Measurements from ENCODE around the gene HEMK1.

The HEMK1 gene

DNA sequence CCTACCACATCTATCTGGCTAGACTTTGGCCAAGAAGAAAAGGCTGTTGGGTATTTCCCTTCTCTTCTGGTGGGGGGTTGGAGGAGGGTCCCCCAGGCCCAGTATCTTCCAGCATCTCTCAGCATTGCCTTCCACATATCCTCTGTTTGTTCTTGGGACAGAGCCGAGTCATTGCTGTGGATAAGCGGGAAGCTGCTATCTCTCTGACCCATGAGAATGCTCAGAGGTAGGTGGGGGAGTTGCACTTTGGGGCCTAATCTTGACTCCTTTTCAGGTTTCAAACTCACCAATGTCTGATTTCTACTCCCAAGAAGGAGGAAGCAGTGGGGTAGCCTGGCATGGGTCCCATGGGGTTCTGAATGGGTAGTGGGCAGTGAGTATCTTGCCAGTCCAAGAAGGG is 8.0 kb downstream of the HEMK1 start:
- no peak for DNase-seq

DNA sequence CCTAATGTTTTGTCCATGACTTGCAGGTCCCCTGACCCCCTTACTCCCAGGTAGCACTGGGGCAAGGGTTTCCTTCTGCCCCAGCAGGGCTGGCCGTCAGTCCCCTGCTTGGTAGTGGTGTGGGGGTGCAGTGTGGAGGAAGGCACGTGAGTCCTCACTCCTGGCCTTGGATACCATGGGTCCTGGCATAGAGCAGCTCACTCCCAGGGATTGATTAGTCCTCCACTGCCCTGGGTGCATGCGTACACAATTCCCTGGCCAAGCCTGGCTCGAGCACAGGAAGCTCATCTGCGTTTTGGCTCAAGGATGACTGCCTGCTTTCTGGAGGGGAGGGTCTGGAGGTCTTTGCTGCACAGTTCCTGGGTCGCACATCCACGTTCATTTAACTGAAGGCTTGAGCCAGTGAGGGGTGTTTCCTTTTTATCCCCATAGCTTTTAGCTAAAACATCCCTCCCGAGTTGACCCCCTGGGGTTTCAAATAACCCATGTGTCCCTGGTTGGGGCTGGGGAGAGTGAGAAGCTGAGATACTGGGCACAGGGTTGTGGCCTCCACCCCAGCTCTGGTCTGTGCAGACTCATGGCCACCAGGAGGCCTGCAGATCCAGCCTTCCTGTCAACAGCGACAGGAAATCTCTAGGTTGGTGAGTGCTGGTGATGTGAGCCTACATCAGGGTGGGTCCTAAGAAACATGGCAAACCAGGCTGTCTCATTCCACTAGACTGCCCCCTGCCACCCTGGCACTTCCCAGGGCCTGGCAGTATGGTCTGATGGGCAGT is 11.5 kb downstream of the HEMK1 start:
- DNase-seq: peak; percentile 24

DNA sequence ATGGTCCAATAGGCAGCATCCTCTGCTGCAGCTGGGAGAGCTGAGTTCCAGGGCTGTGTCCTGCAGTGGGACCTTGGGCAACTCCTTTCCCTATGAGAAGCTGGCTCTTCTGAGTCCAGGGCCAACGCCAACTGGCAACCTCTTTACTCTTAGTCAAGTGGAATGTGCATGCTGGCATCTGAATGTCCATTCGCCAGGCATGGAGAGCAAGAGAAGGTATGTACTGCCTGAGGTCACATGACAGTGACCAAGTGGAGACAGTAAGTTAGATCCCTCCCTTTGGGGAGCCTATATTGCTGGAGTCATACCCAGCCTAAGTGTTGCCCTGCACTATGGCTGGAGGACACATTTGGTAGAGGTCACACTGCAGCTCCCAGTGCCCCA is 12.1 kb downstream of the HEMK1 start:
- DNase-seq: no peak

DNA sequence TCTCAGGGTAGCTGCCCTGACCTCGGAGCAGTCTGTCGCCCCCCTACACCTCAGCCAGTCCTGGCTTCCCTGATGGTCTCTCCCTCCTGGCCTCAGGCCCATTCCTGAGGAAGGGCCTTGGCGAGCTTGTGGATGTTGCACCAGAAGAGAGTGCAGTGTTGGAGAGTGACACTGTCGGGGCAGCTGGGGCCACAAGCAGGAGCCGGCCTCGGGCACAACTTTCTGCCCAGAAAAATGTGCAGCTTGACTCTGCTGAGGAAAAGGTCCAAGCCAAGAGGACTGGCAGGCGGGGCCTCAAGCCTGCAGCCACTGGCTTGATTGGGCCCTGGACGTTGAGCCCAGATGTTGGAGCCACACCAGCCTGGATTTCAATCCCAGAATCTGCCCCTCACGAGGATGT is 12.8 kb downstream of the HEMK1 start:
- no peak for DNase-seq

DNA sequence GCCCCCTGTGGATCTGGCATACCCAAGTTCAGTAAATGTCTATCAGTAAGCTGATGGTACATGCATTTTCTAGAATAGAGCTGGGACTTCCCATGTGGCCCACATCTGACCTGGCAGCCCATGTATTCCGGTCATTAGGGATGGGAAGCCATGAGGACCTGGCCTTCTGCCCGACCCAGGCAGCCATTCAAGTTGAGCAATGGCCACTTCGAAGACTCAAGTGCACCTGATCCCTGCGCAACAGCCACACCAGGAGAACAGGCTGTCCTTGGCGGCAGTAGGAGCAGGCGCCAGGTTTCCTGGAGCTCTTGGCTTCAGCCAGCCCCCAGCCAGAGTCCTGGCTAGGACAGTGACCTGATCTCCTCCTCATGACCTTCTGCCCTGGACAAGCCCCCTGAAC is 14.6 kb downstream of the HEMK1 start:
- DNase-seq: no peak

DNA sequence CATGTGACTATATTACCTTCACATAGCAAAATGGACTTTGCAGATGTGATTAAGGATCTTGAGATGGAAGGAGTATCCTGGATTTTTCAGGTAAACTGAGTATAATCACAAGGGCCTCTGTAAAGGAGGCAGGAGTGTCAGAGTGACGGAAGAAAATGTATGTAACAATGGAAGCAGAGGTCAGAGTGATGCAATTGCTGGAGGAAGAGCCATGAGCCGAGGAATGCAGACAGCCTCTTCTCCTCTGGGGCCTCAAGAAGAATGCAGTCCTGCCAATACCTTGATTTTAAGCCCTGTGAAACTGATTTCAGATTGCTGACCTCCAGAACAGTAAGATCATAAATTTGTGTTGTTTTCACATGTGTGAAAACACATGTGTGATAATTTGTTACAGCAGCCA is 15.1 kb downstream of the HEMK1 start:
- no peak for DNase-seq

DNA sequence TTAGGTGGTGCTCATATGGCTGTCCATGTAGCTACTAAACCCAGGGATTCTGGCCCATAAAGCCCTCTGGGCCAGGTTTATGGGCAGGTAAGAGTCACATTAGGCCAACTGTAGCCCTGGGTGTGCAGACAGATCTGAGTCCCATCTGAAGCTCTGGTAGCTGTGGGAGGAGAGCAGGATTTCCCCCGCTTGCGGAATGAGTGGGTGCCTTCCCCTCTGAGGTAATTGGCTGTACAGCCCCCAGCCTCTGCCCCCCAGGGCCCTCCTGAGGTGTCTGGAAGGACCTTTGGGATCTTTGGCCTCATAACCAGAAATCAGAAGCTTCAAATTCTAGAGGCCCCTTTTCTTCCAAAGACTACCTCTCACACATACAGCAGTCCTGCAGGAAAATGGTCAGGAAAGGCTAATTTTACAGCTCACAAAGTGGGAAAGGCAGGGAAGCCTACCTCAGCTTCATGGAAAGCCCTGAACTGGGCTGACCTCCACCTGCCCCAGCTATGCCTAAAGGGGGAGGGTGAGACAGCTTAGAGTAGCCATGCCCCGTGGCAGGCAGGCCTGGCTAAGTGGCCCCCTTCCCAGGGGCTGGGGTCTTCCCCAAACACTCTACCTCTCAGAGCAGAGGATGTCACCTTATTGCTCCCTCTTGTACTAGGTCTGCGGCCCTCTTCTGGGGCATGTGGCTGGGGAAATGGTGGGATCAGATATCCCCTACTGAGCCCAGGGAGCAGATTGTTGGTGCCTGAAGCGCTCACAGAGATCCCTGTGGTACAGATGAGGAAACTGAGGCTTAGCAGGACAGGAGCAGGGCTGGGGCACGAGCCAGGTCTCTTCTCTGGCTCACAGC is 16.8 kb downstream of the HEMK1 start:
- DNase-seq: no peak

DNA sequence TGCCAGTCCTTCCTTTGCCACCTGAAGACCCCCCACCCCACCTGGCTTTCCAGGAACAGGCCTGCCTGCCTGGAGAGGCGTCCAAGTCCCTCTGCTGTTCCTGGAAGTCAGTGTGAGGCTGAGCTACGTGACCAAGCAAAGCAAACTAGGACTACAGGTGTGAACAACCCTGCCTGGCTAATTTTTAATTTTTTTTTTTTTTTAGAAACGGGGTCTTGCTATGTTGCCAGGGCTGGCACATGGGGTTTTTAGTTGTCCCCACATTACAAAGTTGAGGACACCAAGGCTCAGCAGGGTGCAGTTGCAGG is 17.4 kb downstream of the HEMK1 start:
- DNase-seq: no peak

DNA sequence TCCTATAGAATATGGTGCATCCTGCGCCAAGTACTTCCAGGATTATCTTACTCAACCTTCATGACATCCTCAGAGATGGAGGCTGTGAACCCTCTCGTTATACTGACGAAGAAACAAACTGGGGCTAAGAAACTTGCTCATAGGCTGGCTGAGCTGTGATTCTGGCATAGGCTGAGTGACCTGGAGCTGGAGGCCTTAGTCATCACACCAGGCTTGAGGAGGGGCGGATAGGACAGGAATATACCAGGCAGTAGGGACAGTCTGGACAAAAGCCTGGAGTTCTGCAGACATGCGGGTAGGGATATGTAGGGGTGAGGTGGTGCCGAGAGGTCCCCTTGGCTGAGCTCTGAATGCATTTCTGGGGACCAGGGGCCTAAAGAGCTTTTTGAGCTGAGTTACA is 18.1 kb downstream of the HEMK1 start:
- DNase-seq: no peak

DNA sequence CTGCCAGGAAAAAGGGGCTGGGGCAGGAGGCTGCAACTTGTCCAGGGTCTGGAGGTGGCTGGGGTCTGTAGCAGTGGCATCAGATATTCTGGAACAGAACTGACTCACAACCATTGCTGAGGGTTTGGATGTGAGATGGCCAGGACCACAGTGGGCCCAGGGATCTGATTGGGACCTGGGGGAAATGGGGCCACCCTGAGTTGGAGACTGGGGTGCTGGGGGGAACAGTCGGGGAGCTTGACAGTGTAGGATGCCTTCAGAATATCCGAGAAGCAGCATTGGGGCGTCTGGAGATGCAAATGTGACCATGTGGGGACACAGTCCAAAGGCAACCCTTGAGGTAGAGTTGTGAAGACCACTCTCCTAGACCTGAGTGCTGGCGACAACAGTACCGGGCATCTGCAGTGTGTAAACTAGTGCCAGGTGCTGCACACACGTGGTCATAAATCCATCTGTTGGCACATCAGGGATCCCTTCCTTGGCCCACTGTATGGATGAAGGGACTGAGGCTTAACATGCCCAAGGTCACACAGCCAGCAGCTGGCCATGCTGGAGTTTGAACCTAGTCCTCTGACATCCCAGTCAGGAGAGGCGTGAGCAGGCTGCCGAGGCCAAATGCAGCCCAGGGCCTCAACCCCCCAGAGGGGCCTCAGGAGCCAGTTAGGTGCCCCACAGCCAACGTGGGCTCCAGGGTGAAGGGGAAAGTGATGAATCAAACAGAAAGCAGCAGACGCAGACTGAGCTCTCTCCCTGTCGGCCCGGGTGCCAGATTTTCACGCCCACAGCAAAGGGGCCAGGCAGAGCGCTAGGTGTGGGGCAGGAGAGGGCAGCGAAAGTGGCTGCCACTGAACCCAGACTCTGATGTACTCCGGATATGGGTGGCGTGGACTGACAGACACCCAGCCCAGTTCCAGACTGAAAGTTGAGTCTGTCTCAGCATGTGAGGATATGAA is 18.8 kb downstream of the HEMK1 start:
- DNase-seq: peak; percentile 81

DNA sequence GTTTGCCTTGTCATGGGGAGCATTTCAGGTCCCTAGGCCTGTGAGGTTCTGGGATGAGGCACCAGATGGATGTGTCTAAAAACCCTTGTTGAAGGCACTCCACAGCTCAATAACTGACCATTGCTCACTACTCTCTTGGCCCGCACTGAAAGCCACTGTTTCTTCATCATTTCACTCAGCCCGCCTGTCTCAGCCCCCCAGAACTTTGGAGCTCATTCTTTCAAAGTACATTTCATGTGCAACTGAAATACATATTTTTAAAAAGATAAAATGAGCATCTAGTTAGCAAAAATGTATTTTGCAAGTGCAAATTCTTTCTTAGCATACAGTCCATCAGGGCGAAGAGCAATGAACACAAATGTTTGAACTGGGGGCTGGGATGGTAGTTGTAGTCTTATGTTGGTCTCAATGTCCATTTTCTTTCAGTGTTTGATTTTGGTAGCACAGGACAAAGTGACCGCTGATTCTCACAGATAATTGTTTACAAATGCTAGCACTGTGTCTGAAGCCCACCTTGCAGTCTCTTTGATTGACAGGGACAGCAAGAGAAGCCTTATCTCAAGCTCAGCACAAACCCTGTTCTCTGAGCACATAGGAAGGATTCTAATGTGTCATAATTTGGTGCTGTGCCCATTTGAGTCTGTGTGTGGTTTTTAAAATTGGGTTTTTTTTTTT is 19.6 kb downstream of the HEMK1 start:
- peak; percentile 40 for DNase-seq

DNA sequence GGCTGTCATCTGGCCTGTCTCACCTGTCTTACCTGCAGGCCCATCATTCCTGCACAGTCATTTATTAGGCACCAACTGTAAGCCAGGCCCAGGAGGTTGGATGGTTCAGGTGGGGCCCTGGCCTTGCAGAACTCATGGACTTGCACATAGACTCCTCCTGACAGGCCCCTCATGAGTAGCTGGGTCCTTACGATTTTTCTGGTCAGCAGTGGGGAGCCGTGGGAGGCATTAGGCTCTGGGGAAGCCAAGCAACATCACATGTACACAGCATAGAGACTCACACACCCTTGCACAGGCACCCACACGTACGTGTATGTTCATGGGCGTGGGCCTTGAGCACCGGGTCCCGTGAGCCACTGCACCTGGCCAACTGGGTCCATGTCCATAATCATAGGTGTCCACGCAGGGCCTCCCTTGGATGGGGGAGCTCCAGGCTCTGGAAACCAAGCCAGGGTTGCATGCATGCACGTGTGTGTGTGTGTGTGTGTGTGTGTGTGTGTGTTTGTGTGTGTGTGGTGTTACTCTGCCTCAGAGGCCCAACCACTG is 21.9 kb downstream of the HEMK1 start:
- peak; percentile 31 for DNase-seq

DNA sequence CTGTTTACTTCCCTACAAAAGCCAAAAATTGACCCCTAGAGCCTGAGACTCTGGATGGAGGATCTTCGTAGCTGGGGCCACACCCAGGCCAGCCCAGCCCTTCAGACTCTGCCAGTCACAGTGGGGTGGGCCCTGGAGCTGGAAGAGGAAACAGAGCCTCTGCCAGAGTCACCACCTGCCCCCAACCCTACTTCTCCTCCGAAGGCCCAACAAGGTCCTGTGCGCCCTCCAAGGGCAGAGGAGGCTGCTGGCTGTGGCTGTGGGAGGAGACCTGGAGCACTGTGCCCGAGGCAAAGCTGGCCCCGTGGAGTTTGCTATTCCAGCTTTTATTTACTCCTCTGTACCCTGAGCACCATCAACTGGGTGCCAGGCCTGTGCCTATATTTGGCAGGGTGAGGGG is 23.2 kb downstream of the HEMK1 start:
- no peak for DNase-seq

DNA sequence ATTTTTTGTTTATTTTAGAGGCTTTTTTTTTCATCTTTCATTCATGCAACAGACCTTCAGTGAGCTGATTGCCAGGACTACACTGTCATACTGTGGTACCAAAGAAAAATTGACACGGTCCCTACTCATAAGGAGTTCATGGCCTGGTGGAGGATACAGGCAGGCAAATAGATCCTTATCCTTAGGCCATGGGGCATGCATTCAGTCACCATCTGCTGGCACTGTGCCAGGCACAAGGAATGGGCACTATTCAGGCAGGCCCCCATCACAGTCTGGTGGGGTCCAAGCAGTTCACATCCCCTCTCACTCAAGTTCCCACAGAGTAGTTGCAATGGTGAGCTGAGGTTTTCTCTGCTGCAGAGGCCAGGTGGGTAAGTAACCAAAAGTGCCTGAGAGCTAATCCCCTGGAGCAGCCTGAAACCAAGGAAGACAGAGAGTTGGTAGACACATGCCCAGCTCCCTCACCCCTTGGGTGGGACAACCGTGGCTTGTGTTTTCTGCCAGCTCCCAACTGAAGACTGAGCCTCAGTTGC is 25.0 kb downstream of the HEMK1 start:
- no peak for DNase-seq

DNA sequence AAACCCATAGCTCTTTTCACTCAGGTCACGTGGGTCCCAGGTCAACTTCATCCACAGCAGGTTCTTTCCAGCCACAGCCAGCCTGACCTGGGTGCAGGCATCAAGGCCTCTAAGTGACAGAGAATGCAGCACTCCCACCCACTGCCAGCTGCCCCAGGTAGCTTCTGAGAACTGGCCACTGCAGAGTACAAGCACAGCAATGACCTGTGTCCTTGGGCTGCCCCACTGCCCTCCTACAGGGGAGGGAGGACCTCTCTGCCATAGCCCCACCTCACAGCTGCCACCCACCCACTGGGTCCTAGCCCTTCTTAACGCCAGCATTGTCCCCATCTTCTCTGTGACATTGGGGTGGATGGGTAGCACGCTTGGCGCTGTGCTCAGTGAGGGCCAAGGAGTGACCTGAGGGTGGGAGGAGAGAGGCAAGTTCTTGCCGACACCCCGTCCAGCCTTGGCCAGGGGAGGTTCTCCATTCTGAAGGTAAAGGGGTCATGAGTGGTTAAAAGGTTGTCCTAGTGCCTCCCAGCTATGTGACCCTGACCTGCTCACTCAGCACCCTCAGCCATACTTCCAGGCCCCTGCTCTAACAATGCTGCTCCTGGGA is 29.9 kb downstream of the HEMK1 start:
- no peak for DNase-seq

DNA sequence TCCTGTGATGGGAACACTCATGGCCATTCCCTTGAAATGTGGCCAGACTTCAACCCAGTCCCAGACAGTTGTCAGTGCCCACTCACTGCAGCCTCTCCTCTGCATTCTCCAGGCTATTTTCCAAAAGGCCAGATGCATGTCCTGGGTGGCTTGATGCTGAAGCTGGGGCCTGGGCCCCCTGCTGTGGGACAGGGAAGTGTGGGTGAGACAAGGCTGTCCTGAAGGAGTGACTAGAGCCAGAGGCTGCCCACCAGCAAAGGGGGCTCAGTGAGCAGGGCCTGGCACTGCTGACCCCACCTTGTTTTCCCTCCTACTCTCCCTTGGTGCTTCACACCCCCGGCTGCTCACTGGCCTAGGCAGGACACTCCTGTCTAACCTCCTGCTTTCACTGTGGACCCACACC is 30.4 kb downstream of the HEMK1 start:
- DNase-seq: no peak

DNA sequence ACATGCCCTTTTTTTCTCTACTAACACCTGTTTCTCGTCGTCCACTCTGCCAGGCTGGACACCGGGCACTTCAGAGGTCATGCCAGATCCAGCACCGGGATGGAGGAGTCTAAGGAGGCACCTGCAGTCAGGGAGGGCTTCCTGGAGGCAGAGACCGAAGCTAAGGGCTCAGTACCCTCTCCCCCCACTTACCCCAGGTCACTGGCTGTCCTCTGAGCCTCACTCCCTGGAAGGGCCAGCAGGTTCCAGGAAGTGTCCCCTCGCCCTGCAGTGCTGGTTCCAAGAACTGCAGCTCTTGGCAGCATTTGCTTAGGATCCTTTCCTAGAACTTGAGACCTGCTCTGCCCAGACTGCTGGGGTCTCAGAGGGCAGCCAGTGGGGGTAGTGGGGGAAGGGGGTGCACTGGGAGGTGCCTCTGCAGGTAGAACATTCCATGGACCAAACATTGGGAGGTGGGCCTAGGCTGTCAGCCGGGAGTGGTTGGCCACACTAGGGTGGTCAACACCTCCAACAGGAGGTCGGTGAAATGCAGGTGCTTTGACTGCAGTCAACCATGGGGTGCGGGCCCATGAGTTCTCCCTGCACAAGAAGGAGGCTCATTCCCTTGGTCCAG is 30.9 kb downstream of the HEMK1 start:
- DNase-seq: no peak

DNA sequence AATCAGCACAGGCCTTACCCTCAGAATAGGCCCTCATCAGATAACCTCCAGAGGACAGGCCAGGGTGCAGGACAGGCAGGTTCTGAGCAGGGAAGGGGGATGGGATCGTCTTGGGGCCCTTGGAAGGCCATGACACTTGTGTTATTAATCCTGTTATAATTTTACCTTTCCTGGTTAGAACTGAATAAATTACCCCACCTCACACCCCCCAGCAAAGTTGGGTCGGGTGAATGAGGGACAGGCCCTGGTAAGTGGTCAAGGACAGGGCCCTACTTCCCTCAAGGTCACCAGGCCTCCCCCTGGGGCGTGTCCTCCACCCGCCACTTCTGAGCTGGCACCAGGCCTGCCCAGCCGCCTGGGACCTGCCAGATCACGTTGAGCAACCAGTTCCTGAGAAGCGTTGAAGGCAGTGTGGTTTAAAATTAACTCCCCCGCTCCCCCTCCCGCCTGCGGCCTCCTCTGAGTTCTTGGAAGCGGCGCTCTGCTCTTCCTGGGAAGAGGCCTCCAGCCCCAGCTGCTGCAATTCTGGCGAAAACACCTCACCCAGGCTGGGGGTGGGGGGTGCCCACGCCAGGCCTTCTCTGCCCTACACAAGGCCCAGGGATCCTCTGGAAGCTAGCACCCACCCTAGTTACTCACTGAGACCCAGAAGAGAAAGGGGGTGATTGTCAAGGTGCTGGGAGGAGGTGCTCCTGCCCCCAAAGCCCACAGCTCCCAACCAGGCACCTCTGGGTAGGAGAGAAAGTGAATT is 31.7 kb downstream of the HEMK1 start:
- peak; percentile 98 for DNase-seq

DNA sequence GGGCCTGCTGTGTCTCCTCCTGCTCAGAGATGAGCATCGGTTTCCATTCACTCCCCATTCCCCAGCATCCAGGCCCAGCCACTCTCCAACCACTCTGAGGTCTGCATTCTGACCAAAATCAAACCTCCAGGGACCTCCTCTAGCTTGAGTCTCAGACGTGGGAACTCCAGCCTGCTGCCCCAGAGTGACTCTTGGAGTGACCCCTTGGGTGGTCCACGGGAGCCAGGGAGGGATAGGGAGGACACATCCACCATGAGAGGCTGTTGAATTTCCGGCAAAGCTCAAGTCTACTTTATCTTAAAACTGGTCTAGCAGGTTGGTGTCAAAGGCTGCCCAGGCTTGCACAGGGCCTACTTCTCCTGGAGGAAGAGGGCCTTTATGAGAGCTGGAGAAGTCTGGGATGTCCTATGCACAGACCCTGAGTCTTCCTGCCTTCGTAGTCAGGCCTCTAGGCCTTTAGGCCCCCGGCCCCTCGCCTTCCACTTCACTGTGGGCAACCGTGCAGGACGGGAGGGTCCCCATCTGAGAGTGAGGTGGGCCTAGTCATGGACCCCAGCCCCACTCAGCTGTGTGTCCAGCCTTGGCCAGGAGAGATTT is 33.4 kb downstream of the HEMK1 start:
- no peak for DNase-seq

Measured in CD4-positive, alpha-beta T cell treated with Interleukin-4 for 4 hours (primary cell).